GM12891 (cell line): ENCODE data around the gene NCKAP5.
"Not testable (repeated sequence)": the region's sequence is repeated elsewhere in the genome, so short reads cannot be mapped to it uniquely, and the experiment has no call there.

Experiments used
- PAX5 ChIP-seq: IDR thresholded peaks from 2 replicates; pipeline ENCODE4 v1.6.1; 2011; ENCODE audit warnings: low read length, moderate library complexity, mild to moderate bottlenecking; ENCODE audit not compliant: insufficient read depth, severe bottlenecking
- POLR2A ChIP-seq: IDR thresholded peaks from 2 replicates; pipeline ENCODE4 v1.6.1; 2011; ENCODE audit warnings: low read depth, low read length, control low read depth
- POLR2AphosphoS5 ChIP-seq: IDR thresholded peaks from 2 replicates; pipeline ENCODE4 v1.6.1; 2011; ENCODE audit warnings: low read depth, low read length, control low read depth
- POU2F2 ChIP-seq: IDR thresholded peaks from 2 replicates; pipeline ENCODE4 v1.6.1; 2011; ENCODE audit warnings: low read depth, mild to moderate bottlenecking, control low read depth, low read length, moderate library complexity
- SPI1 ChIP-seq: IDR thresholded peaks from 2 replicates; pipeline ENCODE4 v1.6.1; 2011; ENCODE audit warnings: low read depth, low read length, control low read depth
- TAF1 ChIP-seq: IDR thresholded peaks from 2 replicates; pipeline ENCODE4 v1.6.1; 2011; ENCODE audit warnings: low read depth, low read length, control low read depth

DNA sequence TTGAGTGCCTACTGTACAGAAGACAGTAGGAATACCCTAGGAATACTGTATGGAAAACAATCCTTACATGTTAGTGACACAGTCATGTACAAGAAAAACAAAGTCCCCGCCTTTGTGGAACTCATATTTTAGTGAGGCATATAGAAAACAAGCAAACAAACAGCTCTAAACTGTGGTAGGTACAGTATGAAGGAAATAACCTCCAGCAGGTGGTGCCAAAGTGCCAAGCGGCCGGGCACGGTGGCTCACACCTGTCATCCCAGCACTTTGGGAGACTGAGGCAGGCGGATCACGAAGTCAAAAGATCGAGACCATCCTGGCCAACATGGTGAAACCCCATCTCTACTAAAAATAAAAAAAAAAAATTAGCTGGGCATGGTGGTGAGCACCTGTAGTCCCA is 48.6 kb downstream of the NCKAP5 start:
- TF ChIP-seq POLR2A, TAF1, POLR2AphosphoS5, PAX5, SPI1, POU2F2: not testable (repeated sequence)
